Measurements from ENCODE around the gene MACIR. TPM values are rescaled to one million over a fixed set of nuclear protein-coding genes. Genes with fewer than 3 reads are reported as not detected.
"Not testable (repeated sequence)": the region's sequence is repeated elsewhere in the genome, so short reads cannot be mapped to it uniquely, and the experiment has no call there.

MACIR gene
- total and polyA plus RNA-seq, 9 of the 15 experiments (the other 6 are each of a cell fraction or from before 2014, with no cell fraction given): 1.4 to 11.6 (median 9.4) TPM

DNA sequence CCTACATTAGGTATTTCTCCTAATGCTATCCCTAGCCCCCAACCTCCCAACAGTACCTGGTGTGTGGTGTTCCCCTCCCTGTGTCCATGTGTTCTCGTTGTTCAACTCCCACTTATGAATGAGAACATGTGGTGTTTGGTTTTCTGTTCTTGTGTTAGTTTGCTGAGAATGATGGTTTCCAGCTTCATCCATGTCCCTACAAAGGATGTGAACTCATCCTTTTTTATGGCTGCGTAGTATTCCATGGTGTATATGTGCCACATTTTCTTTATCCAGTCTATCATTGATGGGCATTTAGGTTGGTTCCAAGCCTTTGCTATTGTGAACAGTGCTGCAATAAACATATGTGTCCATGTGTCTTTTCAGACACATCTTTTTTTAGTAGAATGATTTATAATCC is 39.5 kb upstream of the MACIR start:
- H2AFZ ChIP-seq (ENCODE audit: low read depth, low read length); H3K9ac ChIP-seq (ENCODE audit: insufficient read depth in 1 of 2, low read depth in 2 of 2, low read length in 2 of 2); BruUV-seq (replicated peaks); intact Hi-C loops (cut with micrococcal nuclease); CTCF ChIA-PET (ENCODE audit: low intra/inter-chr PET ratio); POLR2A ChIA-PET; in situ Hi-C loops (cut with MboI); DNase-seq (ENCODE audit: extremely low read depth in 1 of 4, low spot score in 3 of 4); ATAC-seq; H3K79me2 ChIP-seq (ENCODE audit: control insufficient read depth, insufficient read depth, low read length); H3K4me1 ChIP-seq (replicated peaks in 1 of 2; ENCODE audit: control insufficient read depth in 2 of 2, insufficient read depth in 2 of 2, low read length in 2 of 2); H3K27ac ChIP-seq (ENCODE audit: extremely low read depth, low read depth, low read length); H3K4me2 ChIP-seq (ENCODE audit: insufficient read depth, low read length); H3K9me3 ChIP-seq (replicated peaks; ENCODE audit: control insufficient read depth, insufficient read depth, low read depth, low read length); H3K27me3 ChIP-seq (ENCODE audit: control insufficient read depth in 2 of 2, insufficient read depth in 2 of 2, low read length in 2 of 2); H3K4me3 ChIP-seq; H3K9me1 ChIP-seq (ENCODE audit: control insufficient read depth, insufficient read depth, low read length); FAIRE-seq; H3K36me3 ChIP-seq (ENCODE audit: control insufficient read depth, insufficient read depth, low read length); H4K20me1 ChIP-seq (replicated peaks; ENCODE audit: control insufficient read depth, insufficient read depth, low read length): not testable (repeated sequence)
- 76% methylated on average over 2 of the region's 2 CpGs for WGBS (ENCODE audit: insufficient coverage, low coverage, missing lambda C conversion rate)
- TF ChIP-seq ZNF146 (CRISPR knock-in tag; IDR thresholded peaks at IDR 0.05; ENCODE audit: unreplicated experiment): peak; percentile 63
- 0 out of 2 replicates have a peak, but pooled peaks have one; percentile 22 for TF ChIP-seq BCOR (IDR thresholded peaks at IDR 0.05)
- TF ChIP-seq KDM1A (IDR thresholded peaks at IDR 0.05): 0 out of 4 replicates have a peak, but pooled peaks of 1 of the 2 experiments have one; percentile 20

DNA sequence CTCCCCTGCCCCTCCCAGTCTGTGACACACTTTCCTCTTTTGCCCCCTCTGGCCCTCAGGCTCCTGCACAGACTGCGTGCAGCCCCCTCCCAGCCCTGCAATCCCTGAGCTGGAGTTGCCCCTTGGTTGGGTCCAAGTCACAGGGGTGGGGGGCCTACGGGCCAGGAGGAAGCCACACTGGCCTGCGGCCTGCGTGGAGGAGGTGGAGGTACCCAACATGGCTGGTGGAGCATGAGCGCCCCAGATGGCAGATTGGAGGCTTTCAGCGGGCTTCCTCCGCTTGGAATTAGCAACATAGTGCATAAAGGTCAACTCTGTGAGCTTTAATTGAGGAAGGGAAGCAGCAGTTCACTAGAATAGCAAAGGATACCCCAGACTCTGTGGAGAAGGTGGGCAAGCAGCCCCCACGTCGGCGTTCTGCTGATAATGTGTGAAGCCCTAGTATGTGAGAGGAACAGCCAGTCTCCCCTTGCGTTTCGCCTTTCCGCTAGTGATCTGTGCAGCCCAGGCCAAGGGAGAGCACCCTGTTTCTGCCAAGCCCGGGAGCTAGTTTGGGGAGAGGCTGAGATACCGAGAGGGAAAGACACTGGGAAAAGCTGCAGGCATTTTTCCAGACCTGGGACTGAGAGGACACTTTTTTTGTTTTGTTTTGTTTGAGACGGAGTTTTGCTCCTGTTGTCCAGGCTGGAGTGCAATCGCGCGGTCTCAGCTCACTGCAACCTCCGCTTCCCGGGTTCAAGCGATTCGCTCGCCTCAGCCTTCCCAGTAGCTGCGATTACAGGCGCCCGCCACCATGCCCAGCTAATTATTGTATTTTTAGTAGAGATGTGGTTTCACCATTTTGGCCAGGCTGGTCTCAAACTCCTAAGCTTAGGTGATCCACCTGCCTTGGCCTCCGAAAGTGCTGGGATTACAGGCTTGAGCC is 35.3 kb upstream of the MACIR start:
- H3K4me3 ChIP-seq: no peak overlapping the region
- BruUV-seq (replicated peaks): no TSS peak
- no peaks in the 10 kb centered on the region for H3K27me3 ChIP-seq (ENCODE audit: control insufficient read depth in 2 of 2, insufficient read depth in 2 of 2, low read length in 2 of 2)
- H2AFZ ChIP-seq (ENCODE audit: low read depth, low read length): no peak overlapping the region
- in situ Hi-C loops (cut with MboI): loop anchor here (10.0 kb wide), 2 partner anchors 448 to 688 kb away; no protein-coding TSS in a partner anchor
- H4K20me1 ChIP-seq (replicated peaks; ENCODE audit: control insufficient read depth, insufficient read depth, low read length): no peaks in the 10 kb centered on the region
- ATAC-seq (peak; percentile 62), DNase-seq (ENCODE audit: extremely low read depth in 1 of 4, low spot score in 3 of 4) (peak in 2 of 4 experiments; percentile 6 to 10), FAIRE-seq (no peak)
- no peak overlapping the region for H3K9ac ChIP-seq (ENCODE audit: insufficient read depth in 1 of 2, low read depth in 2 of 2, low read length in 2 of 2)
- ChIA-PET CTCF (ENCODE audit: low intra/inter-chr PET ratio) (interaction anchor here (0.7 kb wide), 1 partner anchor 179 kb away, joined by 3 read pairs; no protein-coding TSS in a partner anchor), POLR2A (interaction anchor here (0.6 to 2.4 kb wide), 3 partner anchors 9 to 687 kb away, joined by 3 to 7 read pairs (median 4); no protein-coding TSS in a partner anchor)
- intact Hi-C loops (cut with micrococcal nuclease): loop anchor here (5.0 to 10.0 kb wide), 2 partner anchors 158 to 641 kb away; no protein-coding TSS in a partner anchor
- no peak overlapping the region for H3K4me2 ChIP-seq (ENCODE audit: insufficient read depth, low read length)
- no peaks in the 10 kb centered on the region for H3K36me3 ChIP-seq (ENCODE audit: control insufficient read depth, insufficient read depth, low read length)
- no peaks in the 10 kb centered on the region for H3K9me1 ChIP-seq (ENCODE audit: control insufficient read depth, insufficient read depth, low read length)
- no peak overlapping the region for H3K27ac ChIP-seq (ENCODE audit: extremely low read depth, low read depth, low read length)
- WGBS (ENCODE audit: insufficient coverage, low coverage, missing lambda C conversion rate): 54% methylated on average over 23 of the region's 28 CpGs
- H3K9me3 ChIP-seq (replicated peaks; ENCODE audit: control insufficient read depth, insufficient read depth, low read depth, low read length): no peaks in the 10 kb centered on the region
- peaks cover 3 to 5% of the 10 kb centered on the region in 2 experiments; a peak in 2 of 5 replicates for H3K4me1 ChIP-seq (replicated peaks in 1 of 2; ENCODE audit: control insufficient read depth in 2 of 2, insufficient read depth in 2 of 2, low read length in 2 of 2)
- no peaks in the 10 kb centered on the region for H3K79me2 ChIP-seq (ENCODE audit: control insufficient read depth, insufficient read depth, low read length)
- TF ChIP-seq RAD21 (CRISPR knock-in tag; conservative IDR thresholded peaks at IDR 0.05 in 1 of 2, IDR thresholded peaks at IDR 0.05 in 1 of 2): peak in 1 of 2 experiments; percentile 29; a peak in 2 of 4 replicates
- TF ChIP-seq POLR3A (IDR thresholded peaks at IDR 0.05; ENCODE audit: borderline replicate concordance, extremely low read depth, insufficient read depth, insufficient read length): no peak
- no peak for TF ChIP-seq ZC3H4 (CRISPR knock-in tag; IDR thresholded peaks at IDR 0.05; ENCODE audit: borderline replicate concordance)
- TF ChIP-seq ERF (CRISPR knock-in tag; IDR thresholded peaks at IDR 0.05): no peak
- peak; percentile 64 for TF ChIP-seq ZFP36 (IDR thresholded peaks at IDR 0.05; ENCODE audit: low read depth, low read length, partially characterized antibody)
- no peak for TF ChIP-seq ZNF445 (CRISPR knock-in tag; IDR thresholded peaks at IDR 0.05; ENCODE audit: low read depth)
- TF ChIP-seq ZFP30 (CRISPR knock-in tag; IDR thresholded peaks at IDR 0.05; ENCODE audit: borderline replicate concordance): no peak
- TF ChIP-seq, protein P1, sequence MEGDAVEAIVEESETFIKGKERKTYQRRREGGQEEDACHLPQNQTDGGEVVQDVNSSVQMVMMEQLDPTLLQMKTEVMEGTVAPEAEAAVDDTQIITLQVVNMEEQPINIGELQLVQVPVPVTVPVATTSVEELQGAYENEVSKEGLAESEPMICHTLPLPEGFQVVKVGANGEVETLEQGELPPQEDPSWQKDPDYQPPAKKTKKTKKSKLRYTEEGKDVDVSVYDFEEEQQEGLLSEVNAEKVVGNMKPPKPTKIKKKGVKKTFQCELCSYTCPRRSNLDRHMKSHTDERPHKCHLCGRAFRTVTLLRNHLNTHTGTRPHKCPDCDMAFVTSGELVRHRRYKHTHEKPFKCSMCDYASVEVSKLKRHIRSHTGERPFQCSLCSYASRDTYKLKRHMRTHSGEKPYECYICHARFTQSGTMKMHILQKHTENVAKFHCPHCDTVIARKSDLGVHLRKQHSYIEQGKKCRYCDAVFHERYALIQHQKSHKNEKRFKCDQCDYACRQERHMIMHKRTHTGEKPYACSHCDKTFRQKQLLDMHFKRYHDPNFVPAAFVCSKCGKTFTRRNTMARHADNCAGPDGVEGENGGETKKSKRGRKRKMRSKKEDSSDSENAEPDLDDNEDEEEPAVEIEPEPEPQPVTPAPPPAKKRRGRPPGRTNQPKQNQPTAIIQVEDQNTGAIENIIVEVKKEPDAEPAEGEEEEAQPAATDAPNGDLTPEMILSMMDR (IDR thresholded peaks at IDR 0.05 in 2 of 3, conservative IDR thresholded peaks at IDR 0.05 in 1 of 3; ENCODE audit: insufficient read depth in 2 of 3, low read depth in 1 of 3, low read length in 3 of 3): 0 out of 6 replicates have a peak, but pooled peaks of 1 of the 3 experiments have one; percentile 15
- no peak for TF ChIP-seq TAF7 (tag; IDR thresholded peaks at IDR 0.05)
